Measurements from ENCODE around the gene FAIM2. TPM values are rescaled to one million over a fixed set of nuclear protein-coding genes. Genes with fewer than 3 reads are reported as not detected.
"Not testable (repeated sequence)": the region's sequence is repeated elsewhere in the genome, so short reads cannot be mapped to it uniquely, and the experiment has no call there.

FAIM2 gene
- total RNA-seq, 2 donors from 2014 or later, result 2.8 TPM

GRCh38 chr12:49881415-49882247 is 22.1 kb downstream of the FAIM2 start:
- H3K36me3 ChIP-seq, result no peaks in the 10 kb centered on the region
- DNase-seq (ENCODE audit: low spot score) (no peak), ATAC-seq (ENCODE audit: insufficient number of reproducible peaks, low FRiP score, low read depth) (no peak)
- no peak overlapping the region for H3K27ac ChIP-seq
- no peak overlapping the region for H3K4me3 ChIP-seq
- H3K4me1 ChIP-seq (ENCODE audit: control insufficient read depth in 1 of 2, low read depth in 2 of 2), result no peaks in the 10 kb centered on the region
- no peaks in the 10 kb centered on the region for H3K27me3 ChIP-seq (replicated peaks; ENCODE audit: insufficient read depth)
- H3K9me3 ChIP-seq, result no peaks in the 10 kb centered on the region
- no peak for TF ChIP-seq CTCF (IDR thresholded peaks at IDR 0.05)

- H3K9me3 ChIP-seq, result no peaks in the 10 kb centered on the region
- H3K27ac ChIP-seq, result no peak overlapping the region
- no peaks in the 10 kb centered on the region for H3K36me3 ChIP-seq
- no peak for TF ChIP-seq CTCF (IDR thresholded peaks at IDR 0.05)
- no peaks in the 10 kb centered on the region for H3K27me3 ChIP-seq (replicated peaks; ENCODE audit: insufficient read depth)
- H3K4me3 ChIP-seq, result no peak overlapping the region
- ATAC-seq (ENCODE audit: insufficient number of reproducible peaks, low FRiP score, low read depth), result no peak
- no peaks in the 10 kb centered on the region for H3K4me1 ChIP-seq (ENCODE audit: control insufficient read depth in 1 of 2, low read depth in 2 of 2)
- no peak for DNase-seq (ENCODE audit: low spot score)
Observed at GRCh38 chr12:49880756-49881414, 22.8 kb downstream of the FAIM2 start.

- not testable (repeated sequence) for ATAC-seq (ENCODE audit: insufficient number of reproducible peaks, low FRiP score, low read depth); H3K36me3 ChIP-seq; H3K9me3 ChIP-seq; H3K4me1 ChIP-seq (ENCODE audit: control insufficient read depth in 1 of 2, low read depth in 2 of 2); H3K27ac ChIP-seq; DNase-seq (ENCODE audit: low spot score); H3K4me3 ChIP-seq; H3K27me3 ChIP-seq (replicated peaks; ENCODE audit: insufficient read depth)
Observed at GRCh38 chr12:49879065-49879464, 24.6 kb downstream of the FAIM2 start.

GRCh38 chr12:49878021-49878420 is 25.7 kb downstream of the FAIM2 start:
- H3K36me3 ChIP-seq, result no peaks in the 10 kb centered on the region
- ATAC-seq (ENCODE audit: insufficient number of reproducible peaks, low FRiP score, low read depth), result no peak
- H3K4me3 ChIP-seq, result no peak overlapping the region
- no peaks in the 10 kb centered on the region for H3K4me1 ChIP-seq (ENCODE audit: control insufficient read depth in 1 of 2, low read depth in 2 of 2)
- H3K9me3 ChIP-seq, result no peaks in the 10 kb centered on the region
- H3K27me3 ChIP-seq (replicated peaks; ENCODE audit: insufficient read depth), result no peaks in the 10 kb centered on the region
- no peak for TF ChIP-seq CTCF (IDR thresholded peaks at IDR 0.05)
- H3K27ac ChIP-seq, result no peak overlapping the region
- no peak for DNase-seq (ENCODE audit: low spot score)

- no peaks in the 10 kb centered on the region for H3K9me3 ChIP-seq
- ATAC-seq (ENCODE audit: insufficient number of reproducible peaks, low FRiP score, low read depth) (no peak), DNase-seq (ENCODE audit: low spot score) (no peak)
- no peaks in the 10 kb centered on the region for H3K36me3 ChIP-seq
- H3K27ac ChIP-seq, result no peak overlapping the region
- no peak for TF ChIP-seq CTCF (IDR thresholded peaks at IDR 0.05)
- H3K4me1 ChIP-seq (ENCODE audit: control insufficient read depth in 1 of 2, low read depth in 2 of 2), result no peaks in the 10 kb centered on the region
- no peak overlapping the region for H3K4me3 ChIP-seq
- no peaks in the 10 kb centered on the region for H3K27me3 ChIP-seq (replicated peaks; ENCODE audit: insufficient read depth)
Observed at GRCh38 chr12:49877066-49877465, 26.6 kb downstream of the FAIM2 start.

Data from thoracic aorta (tissue), 2 donors.